Keratinocyte (primary cell): ENCODE results near the gene KLHDC7B. TPM values are rescaled to one million over a fixed set of nuclear protein-coding genes. Genes with fewer than 3 reads are reported as not detected.
A peak's percentile ranks its signal among the peaks of the same experiment; 100 is the strongest.

Experiments
- DNase-seq: peaks from one replicate; pipeline ENCODE4 v3.0.0-alpha.2; 2011; ENCODE audit warnings: low read depth, missing footprints, low spot score
- FAIRE-seq: peaks from 2 replicates; lab custom pipeline; 2011; peaks lifted over from hg19 to GRCh38; lab: Jason Lieb, UNC
- H2AFZ ChIP-seq: 2 replicates; pipeline ENCODE4 v1.6.0; 2012; ENCODE audit warnings: low read length, control low read depth, inconsistent platforms; ENCODE audit not compliant: control insufficient read depth
- H3K27ac ChIP-seq: 2 replicates; pipeline ENCODE4 v1.5.1; 2011; ENCODE audit warnings: low read length; ENCODE audit not compliant: control insufficient read depth, insufficient read depth
- H3K27me3 ChIP-seq: 3 replicates; pipeline ENCODE4 v1.6.0; 2011; ENCODE audit warnings: low read length; ENCODE audit not compliant: control insufficient read depth, insufficient read depth; ENCODE audit errors: extremely low read depth
- H3K36me3 ChIP-seq, 2 experiments: 2 replicates in 1 of 2; 3 replicates in 1 of 2; pipeline ENCODE4 v1.5.1; 2011; ENCODE audit warnings: low read length in 2 of 2, mild to moderate bottlenecking in 1 of 2; ENCODE audit not compliant: control insufficient read depth in 2 of 2, insufficient read depth in 2 of 2; ENCODE audit errors: extremely low read depth in 1 of 2
- H3K4me1 ChIP-seq: 3 replicates; pipeline ENCODE4 v1.5.1; 2011; ENCODE audit warnings: low read length; ENCODE audit not compliant: control insufficient read depth, insufficient read depth; ENCODE audit errors: extremely low read depth
- H3K4me2 ChIP-seq: 3 replicates; pipeline ENCODE4 v1.6.0; 2011; ENCODE audit warnings: low read depth, low read length; ENCODE audit not compliant: control insufficient read depth, insufficient read depth; ENCODE audit errors: extremely low read depth
- H3K4me3 ChIP-seq, 3 experiments: fragments of 200-600 bp in 1 of 3; sonication (generic) in 1 of 3; 2 replicates in 2 of 3; 3 replicates in 1 of 3; pipeline ENCODE4 v1.5.1; 2011 to 2016; ENCODE audit warnings: low read length in 3 of 3, mild to moderate bottlenecking in 3 of 3, control low read depth in 2 of 3, inconsistent platforms in 1 of 3, low read depth in 1 of 3, mixed read lengths in 1 of 3, mixed run types in 1 of 3, moderate library complexity in 1 of 3; ENCODE audit not compliant: control insufficient read depth in 2 of 3, insufficient read depth in 2 of 3; ENCODE audit errors: extremely low read depth in 1 of 3
- H3K79me2 ChIP-seq: 2 replicates; pipeline ENCODE4 v1.6.0; 2012; ENCODE audit warnings: low read length; ENCODE audit not compliant: control insufficient read depth, insufficient read depth
- H3K9ac ChIP-seq: 3 replicates; pipeline ENCODE4 v1.6.0; 2011; ENCODE audit warnings: low read length; ENCODE audit not compliant: control insufficient read depth, insufficient read depth; ENCODE audit errors: extremely low read depth
- H3K9me1 ChIP-seq: 3 replicates; pipeline ENCODE4 v1.6.0; 2011; ENCODE audit warnings: low read length; ENCODE audit not compliant: control insufficient read depth, insufficient read depth; ENCODE audit errors: extremely low read depth
- H3K9me3 ChIP-seq: 2 replicates; pipeline ENCODE4 v1.5.1; 2012; ENCODE audit warnings: low read depth, low read length; ENCODE audit not compliant: control insufficient read depth
- H4K20me1 ChIP-seq: 3 replicates; pipeline ENCODE4 v1.6.0; 2011; ENCODE audit warnings: low read length; ENCODE audit not compliant: control insufficient read depth, insufficient read depth; ENCODE audit errors: extremely low read depth
- EZH2 ChIP-seq: IDR thresholded peaks from one replicate; pipeline ENCODE4 v1.6.1; 2012; ENCODE audit warnings: inconsistent platforms, mild to moderate bottlenecking, low read length, moderate library complexity
- dilution Hi-C: fragments of 300-500 bp; cut with MboI; formaldehyde crosslinking; loops from one replicate; pipeline ENCODE4 v1.7.0; 2020; ENCODE audit warnings: low sequenced_read_pairs; ENCODE audit not compliant: extremely low pct_ligation_motif_present
- polyA plus RNA-seq, 5 experiments: library from polyadenylated mRNA; depleted of rRNA in 3 of 5; stranded (reverse) in 3 of 5; stranded (forward) in 1 of 5; unstranded in 1 of 5; fragments of >200 nt; gene quantifications; 1 replicate in 1 of 5; 2 replicates in 3 of 5; 3 replicates in 1 of 5; pipeline versions ENCODE4 v1.2.1 to v1.2.3, GENCODE V29; 2011 to 2012; ENCODE audit warnings: missing spikeins in 2 of 5, low read depth in 1 of 5, low replicate concordance in 1 of 5
- TF ChIP-seq, protein P1 (sequence below), 3 experiments: IDR thresholded peaks in 1 of 3; conservative IDR thresholded peaks in 1 of 3; optimal IDR thresholded peaks in 1 of 3; 2 replicates in 2 of 3; 3 replicates in 1 of 3; pipeline versions ENCODE3 to v1.5.1; 2011; ENCODE audit warnings: low read length in 3 of 3, mild to moderate bottlenecking in 3 of 3, moderate library complexity in 2 of 3, control low read depth in 1 of 3, inconsistent platforms in 1 of 3; ENCODE audit not compliant: insufficient read depth in 2 of 3; ENCODE audit errors: extremely low read depth in 1 of 3

Gene KLHDC7B
- polyA plus RNA-seq, 1 donor (not counting 4 experiments of a cell fraction or from before 2014, with no cell fraction given), result 0.01 TPM

DNA sequence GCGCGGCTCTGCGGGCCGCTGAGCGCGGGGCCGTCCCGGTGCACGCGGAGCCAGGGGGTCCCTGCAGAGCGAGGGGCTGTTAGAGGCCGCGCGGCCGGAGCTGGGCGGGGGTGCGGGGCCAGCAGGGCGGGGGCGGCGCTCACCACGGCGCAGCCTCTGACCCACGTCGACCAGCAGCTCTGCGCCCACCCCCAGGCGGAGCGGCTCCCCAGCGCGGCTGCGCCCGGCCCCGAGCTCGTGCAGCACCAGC, 19.9 kb upstream of the KLHDC7B start:
- peak overlapping the region; percentile 85 for H3K9ac ChIP-seq
- H3K36me3 ChIP-seq, result peaks cover 17 to 29% of the 10 kb centered on the region in 2 experiments
- H3K4me1 ChIP-seq, result peaks cover 16% of the 10 kb centered on the region
- peak overlapping the region; percentile 69 for H3K4me2 ChIP-seq
- FAIRE-seq (no peak), DNase-seq (no peak)
- H3K9me3 ChIP-seq, result no peaks in the 10 kb centered on the region
- H3K79me2 ChIP-seq, result peaks cover 24% of the 10 kb centered on the region
- H3K27ac ChIP-seq, result peak overlapping the region; percentile 70
- peak overlapping the region; percentile 72 to 81 (median 79) for H3K4me3 ChIP-seq
- H2AFZ ChIP-seq, result no peak overlapping the region
- H3K27me3 ChIP-seq, result peaks cover 6% of the 10 kb centered on the region
- H4K20me1 ChIP-seq, result no peaks in the 10 kb centered on the region
- no peaks in the 10 kb centered on the region for H3K9me1 ChIP-seq
- dilution Hi-C loops, result no loop called here
- TF ChIP-seq, protein P1, sequence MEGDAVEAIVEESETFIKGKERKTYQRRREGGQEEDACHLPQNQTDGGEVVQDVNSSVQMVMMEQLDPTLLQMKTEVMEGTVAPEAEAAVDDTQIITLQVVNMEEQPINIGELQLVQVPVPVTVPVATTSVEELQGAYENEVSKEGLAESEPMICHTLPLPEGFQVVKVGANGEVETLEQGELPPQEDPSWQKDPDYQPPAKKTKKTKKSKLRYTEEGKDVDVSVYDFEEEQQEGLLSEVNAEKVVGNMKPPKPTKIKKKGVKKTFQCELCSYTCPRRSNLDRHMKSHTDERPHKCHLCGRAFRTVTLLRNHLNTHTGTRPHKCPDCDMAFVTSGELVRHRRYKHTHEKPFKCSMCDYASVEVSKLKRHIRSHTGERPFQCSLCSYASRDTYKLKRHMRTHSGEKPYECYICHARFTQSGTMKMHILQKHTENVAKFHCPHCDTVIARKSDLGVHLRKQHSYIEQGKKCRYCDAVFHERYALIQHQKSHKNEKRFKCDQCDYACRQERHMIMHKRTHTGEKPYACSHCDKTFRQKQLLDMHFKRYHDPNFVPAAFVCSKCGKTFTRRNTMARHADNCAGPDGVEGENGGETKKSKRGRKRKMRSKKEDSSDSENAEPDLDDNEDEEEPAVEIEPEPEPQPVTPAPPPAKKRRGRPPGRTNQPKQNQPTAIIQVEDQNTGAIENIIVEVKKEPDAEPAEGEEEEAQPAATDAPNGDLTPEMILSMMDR (optimal IDR thresholded peaks at IDR 0.05 in 1 of 3, IDR thresholded peaks at IDR 0.05 in 1 of 3, conservative IDR thresholded peaks at IDR 0.05 in 1 of 3; ENCODE audit: extremely low read depth in 1 of 3, insufficient read depth in 2 of 3, low read length in 3 of 3), result no peak
- TF ChIP-seq EZH2, result no peak

GRCh38 chr22:50526108-50526833, 19.4 kb upstream of the KLHDC7B start:
- Histone ChIP-seq H3K36me3 (peaks cover 17 to 27% of the 10 kb centered on the region in 2 experiments), H3K4me3 (peak overlapping the region; percentile 72 to 81 (median 79)), H3K9me3 (no peaks in the 10 kb centered on the region), H3K9ac (peak overlapping the region; percentile 85), H3K4me2 (peak overlapping the region; percentile 69), H4K20me1 (no peaks in the 10 kb centered on the region), H3K27ac (peak overlapping the region; percentile 70), H3K27me3 (peaks cover 10% of the 10 kb centered on the region), H3K4me1 (peaks cover 21% of the 10 kb centered on the region), H2AFZ (peak overlapping the region; percentile 19), H3K79me2 (peaks cover 24% of the 10 kb centered on the region), H3K9me1 (no peaks in the 10 kb centered on the region)
- no peak for DNase-seq
- no peak for FAIRE-seq
- TF ChIP-seq, protein P1 (optimal IDR thresholded peaks at IDR 0.05 in 1 of 3, IDR thresholded peaks at IDR 0.05 in 1 of 3, conservative IDR thresholded peaks at IDR 0.05 in 1 of 3; ENCODE audit: extremely low read depth in 1 of 3, insufficient read depth in 2 of 3, low read length in 3 of 3), result peak in 2 of 3 experiments; percentile 50 to 66
- no peak for TF ChIP-seq EZH2
- dilution Hi-C loops, result no loop called here
